Stimulated activated CD4-positive, alpha-beta T cell treated with anti-CD3 and anti-CD28 coated beads, Interleukin-2, amount 100 ng/mL, for 48 hours (primary cell): Measurements from ENCODE around the gene TACC2.
"Not testable (repeated sequence)": the region's sequence is repeated elsewhere in the genome, so short reads cannot be mapped to it uniquely, and the experiment has no call there.

ENCODE experiments used
- DNase-seq, 2 donors: peaks; one replicate each; pipeline ENCODE4 v3.0.0-alpha.2; 2020

Gene TACC2

GRCh38 chr10:121990015-121990677, 1.2 kb downstream of the TACC2 start:
- no peak for DNase-seq

DNA sequence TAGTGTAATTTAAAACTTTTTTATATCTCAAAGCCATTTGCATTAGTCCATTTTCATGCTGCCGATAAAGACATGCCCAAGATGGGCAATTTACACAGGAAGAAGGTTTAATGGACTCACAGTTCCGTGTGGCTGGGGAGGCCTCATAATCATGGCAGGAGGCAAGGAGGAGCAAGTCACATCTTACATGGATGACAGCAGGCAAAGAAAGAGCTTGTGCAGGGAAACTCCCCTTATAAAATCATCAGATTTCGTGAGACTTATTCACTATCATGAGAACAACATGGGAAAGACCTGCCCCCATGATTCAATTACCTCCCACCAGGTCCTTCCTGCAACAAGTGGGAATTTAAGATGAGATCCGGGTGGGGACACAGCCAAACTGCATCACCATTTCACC, 2.8 kb downstream of the TACC2 start:
- DNase-seq = not testable (repeated sequence)

GRCh38 chr10:121994429-121994941, 5.5 kb downstream of the TACC2 start:
- DNase-seq = no peak

DNA sequence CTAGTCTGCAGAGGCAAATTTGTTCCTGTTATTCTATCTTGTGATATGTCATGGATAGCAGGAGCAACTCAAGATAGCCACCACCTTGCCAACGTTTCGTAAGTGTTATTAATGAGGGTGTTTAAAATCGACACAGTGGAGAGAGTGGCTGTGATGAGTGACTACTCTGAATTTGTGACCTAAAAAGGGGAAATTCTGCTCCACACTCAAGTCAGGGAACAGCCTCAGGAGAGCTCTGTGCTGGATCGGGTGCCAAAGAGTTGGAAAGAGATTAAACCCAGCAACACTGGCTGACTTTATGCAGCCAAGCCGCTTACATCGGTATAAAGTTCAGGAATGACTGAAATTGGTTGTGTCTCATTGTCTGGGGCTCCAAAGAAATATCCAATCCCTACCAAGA, 9.5 kb downstream of the TACC2 start:
- DNase-seq = no peak

GRCh38 chr10:121999301-121999700, 10.3 kb downstream of the TACC2 start:
- DNase-seq = no peak

DNA sequence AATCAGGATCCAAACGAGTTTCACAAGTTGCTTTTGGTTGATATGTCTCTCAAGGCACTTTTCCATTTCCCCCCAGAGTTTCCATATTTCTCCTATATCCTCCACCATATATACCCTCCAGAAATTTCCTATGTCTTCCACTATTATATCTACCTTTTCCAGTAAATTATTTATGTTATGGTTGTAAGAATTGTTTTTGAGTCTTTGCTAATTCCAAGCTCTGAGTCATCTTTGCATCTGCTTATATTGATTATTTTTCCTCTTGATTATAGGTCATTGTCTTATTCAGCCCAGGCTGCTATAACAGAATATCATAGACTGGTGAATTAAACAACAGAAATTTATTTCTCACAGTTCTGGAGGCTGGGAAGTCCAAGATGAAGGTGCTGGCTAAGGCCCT, 12.7 kb downstream of the TACC2 start:
- DNase-seq = no peak

- no peak for DNase-seq
Observed at GRCh38 chr10:122007415-122007814, 18.5 kb downstream of the TACC2 start.

- DNase-seq = no peak
Observed at GRCh38 chr10:122010405-122011050, 21.6 kb downstream of the TACC2 start.

- no peak for DNase-seq
Observed at GRCh38 chr10:122012731-122013130, 23.8 kb downstream of the TACC2 start.

DNA sequence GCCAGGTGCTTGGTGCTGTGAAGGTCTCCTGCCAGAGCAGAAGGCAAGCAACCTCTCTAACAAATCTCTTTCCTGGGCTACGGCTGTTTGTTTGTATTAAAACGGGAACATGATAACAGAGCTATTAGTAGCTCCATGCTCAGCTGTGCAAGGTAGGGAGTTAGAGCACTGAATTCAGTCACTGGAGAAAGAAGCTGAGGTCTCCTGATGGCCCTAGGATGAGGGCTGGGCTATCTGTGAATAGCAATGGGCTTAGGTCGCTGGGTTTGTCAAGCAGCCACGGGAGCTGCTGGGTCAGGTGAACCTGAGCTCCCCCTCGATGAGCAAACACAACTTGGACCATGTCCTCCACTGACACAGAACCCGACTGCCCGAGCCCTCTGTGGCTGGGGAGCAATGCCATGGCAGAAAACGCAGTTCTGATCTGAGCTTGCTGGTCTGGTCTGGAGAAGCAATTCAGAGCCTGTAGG, 24.4 kb downstream of the TACC2 start:
- DNase-seq = no peak

DNA sequence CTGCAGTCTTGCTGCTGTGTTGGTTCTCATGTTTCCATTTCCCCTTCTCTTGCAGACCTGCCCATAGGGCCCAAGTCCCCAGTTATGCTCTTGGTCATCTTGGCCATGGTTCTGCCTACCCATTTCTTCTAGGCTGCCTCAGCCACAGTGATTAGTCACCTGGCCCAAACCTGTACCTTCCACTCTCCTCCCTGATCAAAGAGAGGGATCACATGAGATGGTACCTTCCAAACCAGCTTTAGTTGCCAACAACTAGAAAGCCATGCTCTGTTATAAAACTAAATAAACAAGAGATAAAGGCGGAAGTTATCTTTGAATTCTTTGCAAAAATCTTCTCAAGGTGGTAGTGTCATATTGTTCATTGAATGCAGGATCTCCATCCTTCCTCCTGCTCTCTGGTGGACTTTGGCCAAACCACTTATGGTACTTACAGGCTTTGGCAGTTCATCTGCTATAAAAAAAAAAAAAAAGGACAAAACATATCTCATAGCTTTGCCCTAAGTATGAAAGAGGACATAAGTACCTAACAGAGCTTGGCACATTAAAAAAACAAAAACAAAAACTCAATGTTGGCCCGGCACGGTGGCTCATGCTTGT, 25.8 kb downstream of the TACC2 start:
- DNase-seq = no peak

GRCh38 chr10:122017926-122018325, 29.0 kb downstream of the TACC2 start:
- DNase-seq = not testable (repeated sequence)

GRCh38 chr10:122018491-122018890, 29.5 kb downstream of the TACC2 start:
- DNase-seq = no peak

DNA sequence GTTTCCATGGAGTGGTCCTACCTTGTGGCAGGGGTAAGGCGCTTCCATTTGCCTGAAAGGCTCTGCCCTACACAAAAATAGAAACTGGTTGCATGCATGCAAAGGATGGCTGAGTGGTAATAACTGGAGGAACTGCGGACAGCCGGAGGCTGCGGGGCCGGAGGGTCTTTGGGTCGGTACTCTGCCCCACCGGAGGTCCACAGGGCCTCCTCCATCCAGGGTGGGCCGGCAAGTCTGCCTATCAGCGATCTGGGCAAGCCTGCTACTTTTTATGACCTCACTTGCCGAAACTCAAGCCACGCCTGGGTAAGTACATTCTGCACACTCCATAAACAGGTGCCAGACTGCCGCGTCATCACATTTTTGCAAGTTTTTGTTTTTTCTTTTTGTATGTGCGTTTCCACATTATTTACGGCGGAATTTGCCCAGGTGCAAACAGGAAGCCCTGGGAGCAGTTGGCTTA, 30.0 kb downstream of the TACC2 start:
- no peak for DNase-seq

DNA sequence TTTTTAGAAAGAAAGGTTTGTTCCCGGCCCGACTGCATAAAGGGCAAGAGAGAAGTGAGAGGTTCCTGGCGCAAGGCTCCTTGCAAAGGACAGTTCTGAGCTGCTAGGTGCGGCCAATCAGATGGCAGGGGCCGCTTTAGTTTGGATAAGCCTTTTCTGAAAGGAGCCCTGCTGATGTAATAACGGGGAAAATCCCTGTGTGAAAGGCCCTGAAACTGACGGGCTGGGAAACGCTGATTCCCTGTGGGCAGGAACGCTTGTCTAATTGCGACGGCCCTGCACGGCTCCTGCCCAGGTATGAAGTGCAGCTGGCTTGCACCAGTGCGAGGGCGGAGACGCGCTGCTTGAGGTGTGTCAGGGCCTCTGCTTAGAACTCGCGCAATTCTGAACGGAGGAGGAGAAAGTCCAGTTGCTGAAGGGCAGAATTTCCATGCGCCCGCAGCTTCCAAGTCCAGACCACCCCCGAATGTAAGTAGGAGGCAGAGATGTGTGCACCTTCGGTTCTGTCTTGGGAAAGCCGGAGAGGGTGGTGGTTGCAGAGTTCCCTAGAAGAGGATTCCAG, 30.5 kb downstream of the TACC2 start:
- no peak for DNase-seq

DNA sequence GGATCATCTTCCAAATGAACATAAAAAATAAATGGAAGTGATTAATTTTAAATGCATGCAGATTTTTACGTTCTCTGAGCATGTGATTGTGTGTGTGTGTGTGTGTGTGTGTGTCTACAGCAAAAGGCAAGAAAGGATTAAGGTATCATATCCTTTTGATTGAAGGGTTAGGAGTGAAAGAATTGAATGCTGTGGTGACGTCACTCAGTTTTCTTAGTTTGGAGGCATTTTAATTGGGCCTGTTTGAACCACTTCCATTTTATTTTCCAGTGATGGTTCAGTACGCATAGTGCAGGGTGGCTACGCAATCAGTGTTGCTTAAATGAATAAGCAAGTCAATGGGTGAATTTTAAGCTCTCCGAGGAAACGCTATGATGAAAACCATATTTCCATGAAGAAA, 31.3 kb downstream of the TACC2 start:
- DNase-seq = no peak

- DNase-seq = no peak
Observed at GRCh38 chr10:122021379-122021778, 32.4 kb downstream of the TACC2 start.

DNA sequence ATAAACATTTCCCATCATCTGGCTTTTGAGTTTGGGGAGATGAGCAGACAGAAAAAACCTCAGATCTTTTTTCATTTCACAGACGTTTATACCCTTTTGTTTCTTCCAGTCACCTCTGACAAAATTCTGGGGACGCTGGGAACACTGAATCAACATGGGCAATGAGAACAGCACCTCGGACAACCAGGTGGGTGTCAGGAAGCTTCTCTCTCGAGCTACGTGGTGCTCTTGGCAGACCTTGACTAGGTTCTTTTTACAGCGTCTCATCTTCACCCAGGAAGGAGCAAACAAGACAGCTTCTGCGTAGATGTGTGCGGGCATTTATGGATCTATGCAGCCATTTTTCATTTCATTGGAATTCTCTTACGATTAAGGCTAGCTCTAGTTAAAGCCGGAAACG, 32.9 kb downstream of the TACC2 start:
- no peak for DNase-seq

GRCh38 chr10:122022276-122022675, 33.3 kb downstream of the TACC2 start:
- no peak for DNase-seq

- DNase-seq = not testable (repeated sequence)
Observed at GRCh38 chr10:122023257-122023656, 34.3 kb downstream of the TACC2 start.

- DNase-seq = no peak
Observed at GRCh38 chr10:122029499-122030199, 40.7 kb downstream of the TACC2 start.

DNA sequence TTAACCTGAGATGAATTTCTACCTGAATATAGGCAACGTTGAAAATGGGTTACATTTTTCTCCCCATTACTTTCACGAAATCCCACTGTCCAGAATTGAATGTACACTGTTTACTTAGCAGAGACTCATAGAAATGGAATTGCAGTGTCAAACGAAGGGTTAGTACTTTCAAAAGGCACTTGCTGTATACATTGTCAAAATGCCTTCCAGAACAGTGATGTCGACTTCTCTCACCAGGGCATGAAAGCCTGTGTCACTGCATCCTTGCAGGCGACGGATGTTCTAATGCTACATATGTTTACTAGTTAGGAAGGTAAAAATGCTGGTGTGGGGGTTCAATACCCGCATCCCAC, 41.2 kb downstream of the TACC2 start:
- DNase-seq = no peak
